22Rv1 (cell line): Measurements from ENCODE around the gene POGLUT3.

ENCODE experiments used
- H3K27ac ChIP-seq: fragments of 450-650 bp; 2 replicates; pipeline ENCODE4 v1.5.1; 2017
- CTCF ChIP-seq: fragments of 450-650 bp; IDR thresholded peaks from 2 replicates; pipeline ENCODE4 v1.5.1; 2017; ENCODE audit warnings: mild to moderate bottlenecking
- ZFX ChIP-seq: fragments of 450-650 bp; IDR thresholded peaks from 2 replicates; pipeline ENCODE4 v1.6.1; 2017; ENCODE audit warnings: antibody characterized with exemption, borderline replicate concordance

Gene POGLUT3

GRCh38 chr11:108500721-108501120 lies 2.5 kb upstream of the POGLUT3 start:
- TF ChIP-seq ZFX = no peak
- TF ChIP-seq CTCF = no peak
- H3K27ac ChIP-seq = no peak overlapping the region

GRCh38 chr11:108500169-108500568 lies 2.0 kb upstream of the POGLUT3 start:
- TF ChIP-seq ZFX = no peak
- no peak for TF ChIP-seq CTCF
- no peak overlapping the region for H3K27ac ChIP-seq

- no peak for TF ChIP-seq CTCF
- TF ChIP-seq ZFX = no peak
- peak overlapping the region; percentile 94 for H3K27ac ChIP-seq
Measured at GRCh38 chr11:108498816-108499408, 728 bp upstream of the POGLUT3 start.

GRCh38 chr11:108497317-108498045 lies 703 bp downstream of the POGLUT3 start:
- TF ChIP-seq ZFX (no peak), CTCF (no peak)
- H3K27ac ChIP-seq = peak overlapping the region; percentile 94

- peak overlapping the region; percentile 94 for H3K27ac ChIP-seq
- TF ChIP-seq CTCF = no peak
- TF ChIP-seq ZFX = no peak
Measured at GRCh38 chr11:108496643-108497256, 1.4 kb downstream of the POGLUT3 start.

- H3K27ac ChIP-seq = no peak overlapping the region
- TF ChIP-seq ZFX = no peak
- TF ChIP-seq CTCF = no peak
Measured at GRCh38 chr11:108495326-108495725, 2.9 kb downstream of the POGLUT3 start.

GRCh38 chr11:108494182-108494581 lies 4.0 kb downstream of the POGLUT3 start:
- TF ChIP-seq CTCF = no peak
- TF ChIP-seq ZFX = no peak
- no peak overlapping the region for H3K27ac ChIP-seq
